Calu3 (cell line): Measurements from ENCODE around the gene LANCL3. TPM values are rescaled to one million over a fixed set of nuclear protein-coding genes. Genes with fewer than 3 reads are reported as not detected.

ENCODE experiments used
- BruUV-seq: library from RNA; stranded (reverse); fragments of 400-500 nt; replicated peaks from 2 replicates; lab custom pipeline; 2021; lab: Mats Ljungman, UMichigan
- CTCF ChIA-PET: fragments of 300-600 bp; sonication (Branson Sonifier 250); formaldehyde crosslinking; loops from one replicate; lab custom pipeline; 2022; ENCODE audit warnings: antibody characterized with exemption; lab: Charles Lee
- DNase-seq: peaks from one replicate; pipeline ENCODE4 v3.0.0; 2022
- H3K27ac Mint-ChIP-seq: one replicate; pipeline ENCODE4 v1.8.0; 2022; ENCODE audit warnings: mixed read lengths; ENCODE audit not compliant: unreplicated experiment
- H3K27me3 Mint-ChIP-seq: one replicate; pipeline ENCODE4 v1.8.0; 2022; ENCODE audit warnings: mixed read lengths; ENCODE audit not compliant: unreplicated experiment
- H3K36me3 Mint-ChIP-seq: one replicate; pipeline ENCODE4 v1.8.0; 2022; ENCODE audit warnings: mild to moderate bottlenecking, moderate library complexity, mixed read lengths; ENCODE audit not compliant: insufficient read depth, unreplicated experiment
- H3K4me1 Mint-ChIP-seq: one replicate; pipeline ENCODE4 v1.8.0; 2022; ENCODE audit warnings: mild to moderate bottlenecking, low read depth, mixed read lengths; ENCODE audit not compliant: unreplicated experiment
- H3K4me3 Mint-ChIP-seq: one replicate; pipeline ENCODE4 v1.8.0; 2022; ENCODE audit warnings: mild to moderate bottlenecking, low read depth, moderate library complexity, mixed read lengths; ENCODE audit not compliant: unreplicated experiment
- H3K9me3 Mint-ChIP-seq: one replicate; pipeline ENCODE4 v1.8.0; 2022; ENCODE audit warnings: low read depth, mixed read lengths; ENCODE audit not compliant: unreplicated experiment
- CTCF ChIP-seq: fragments of 200-600 bp; IDR thresholded peaks from one replicate; pipeline ENCODE4 v1.8.0; 2022; ENCODE audit warnings: antibody characterized with exemption; ENCODE audit not compliant: unreplicated experiment
- intact Hi-C: fragments of 100-400 bp; cut with micrococcal nuclease; formaldehyde crosslinking; loops from one replicate; pipeline ENCODE4 v1.10.0; 2022; ENCODE audit not compliant: unreplicated experiment
- total RNA-seq: library from RNA; stranded (reverse); gene quantifications from 2 replicates; pipeline ENCODE4 v1.2.3, GENCODE V29; 2022

The LANCL3 gene
- total RNA-seq, 1 experiment from 2014 or later, result 2.3 TPM

DNA sequence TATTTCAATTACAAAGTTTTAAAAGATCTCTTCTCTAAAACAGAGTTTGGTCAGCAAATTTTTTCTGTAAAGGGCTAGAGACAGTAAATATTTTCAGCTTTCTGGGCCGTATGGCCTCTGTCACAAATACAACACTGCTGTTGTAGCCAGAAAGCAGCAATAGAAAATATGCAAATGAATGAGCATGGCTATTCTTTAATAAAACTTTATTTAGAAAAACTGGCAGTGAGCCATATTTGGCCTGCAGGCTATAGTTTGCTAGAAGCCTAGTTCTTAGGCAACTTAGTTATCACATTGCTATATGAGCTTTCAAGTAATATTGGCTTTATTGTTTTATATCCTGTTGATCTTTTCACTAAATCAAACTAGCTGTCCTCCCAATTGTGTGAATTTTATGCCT lies 87.6 kb downstream of the LANCL3 start:
- Mint-ChIP-seq H3K27ac (no peak overlapping the region), H3K27me3 (no peaks in the 10 kb centered on the region), H3K36me3 (no peaks in the 10 kb centered on the region), H3K4me1 (no peaks in the 10 kb centered on the region), H3K9me3 (no peaks in the 10 kb centered on the region), H3K4me3 (no peak overlapping the region)
- CTCF ChIA-PET, result no interaction called here
- BruUV-seq, result no TSS peak
- no peak for DNase-seq
- TF ChIP-seq CTCF, result no peak
- intact Hi-C loops, result no loop called here

DNA sequence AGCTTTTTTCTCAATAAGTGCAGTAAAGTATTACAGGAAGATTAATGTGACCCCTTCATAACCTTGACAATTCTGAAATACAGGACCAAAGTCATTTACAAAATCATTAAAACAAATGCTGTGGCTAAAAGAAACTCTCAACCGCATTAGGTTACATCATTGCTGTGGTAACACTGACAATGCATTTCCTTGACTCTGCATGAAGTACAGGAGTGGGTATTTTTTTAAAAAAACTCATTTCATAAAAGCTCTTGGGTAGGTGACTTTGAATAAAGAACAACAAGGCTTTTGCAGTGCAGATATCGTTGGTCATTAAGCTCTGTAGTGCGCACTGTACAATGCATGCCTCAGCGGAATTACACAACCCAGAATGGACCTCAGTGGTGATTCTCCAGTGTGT lies 90.7 kb downstream of the LANCL3 start:
- Mint-ChIP-seq H3K27me3 (no peaks in the 10 kb centered on the region), H3K9me3 (no peaks in the 10 kb centered on the region), H3K4me3 (no peak overlapping the region), H3K4me1 (no peaks in the 10 kb centered on the region), H3K36me3 (no peaks in the 10 kb centered on the region), H3K27ac (no peak overlapping the region)
- no peak for DNase-seq
- TF ChIP-seq CTCF, result no peak
- CTCF ChIA-PET, result no interaction called here
- no TSS peak for BruUV-seq
- intact Hi-C loops, result no loop called here

DNA sequence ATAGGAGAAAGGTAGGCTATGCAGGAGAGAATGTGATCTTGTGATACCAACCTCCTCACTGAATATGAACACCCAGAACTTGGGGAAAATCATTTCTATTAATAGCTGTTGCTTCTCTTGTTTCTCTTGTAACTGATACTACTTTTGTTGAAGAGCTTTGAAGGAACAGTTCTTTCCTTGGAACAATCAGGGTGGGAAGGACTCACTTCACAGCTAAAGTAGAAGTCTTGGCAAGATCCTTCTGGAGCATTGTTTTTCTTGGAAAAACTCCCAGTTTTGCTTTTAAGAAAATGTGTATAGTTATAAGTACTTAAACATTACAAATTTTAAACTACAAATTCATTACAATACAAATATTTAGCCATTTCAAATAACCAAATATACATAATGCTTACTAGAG lies 95.1 kb downstream of the LANCL3 start:
- no peaks in the 10 kb centered on the region for H3K27me3 Mint-ChIP-seq
- DNase-seq, result no peak
- no peak overlapping the region for H3K4me3 Mint-ChIP-seq
- H3K27ac Mint-ChIP-seq, result no peak overlapping the region
- no peaks in the 10 kb centered on the region for H3K9me3 Mint-ChIP-seq
- intact Hi-C loops, result no loop called here
- no peaks in the 10 kb centered on the region for H3K4me1 Mint-ChIP-seq
- TF ChIP-seq CTCF, result no peak
- CTCF ChIA-PET, result no interaction called here
- H3K36me3 Mint-ChIP-seq, result no peaks in the 10 kb centered on the region
- BruUV-seq, result no TSS peak

DNA sequence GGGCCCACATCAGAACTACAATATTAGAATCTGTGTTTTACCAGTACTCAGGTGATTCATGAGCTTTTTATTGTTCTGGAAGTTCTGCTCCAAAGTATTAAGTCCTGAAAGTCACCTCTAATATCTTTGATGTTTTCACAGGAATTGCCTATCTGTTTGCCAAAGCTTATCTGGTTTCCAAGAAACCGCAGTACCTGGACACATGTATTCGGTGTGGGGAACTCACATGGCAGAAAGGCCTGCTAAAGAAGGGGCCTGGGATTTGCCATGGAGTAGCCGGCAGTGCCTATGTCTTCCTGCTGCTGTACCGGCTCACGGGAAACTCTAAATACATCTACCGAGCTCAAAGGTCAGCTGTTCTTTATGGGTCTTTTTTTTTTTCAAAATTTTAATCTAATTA lies 95.7 kb downstream of the LANCL3 start:
- no peak for DNase-seq
- BruUV-seq, result no TSS peak
- no peak for TF ChIP-seq CTCF
- no peaks in the 10 kb centered on the region for H3K9me3 Mint-ChIP-seq
- CTCF ChIA-PET, result no interaction called here
- no peaks in the 10 kb centered on the region for H3K4me1 Mint-ChIP-seq
- no peaks in the 10 kb centered on the region for H3K27me3 Mint-ChIP-seq
- H3K36me3 Mint-ChIP-seq, result no peaks in the 10 kb centered on the region
- H3K27ac Mint-ChIP-seq, result no peak overlapping the region
- intact Hi-C loops, result no loop called here
- H3K4me3 Mint-ChIP-seq, result no peak overlapping the region
